HFFc6 (cell line): ENCODE measurements around the gene CDHR1. TPM values are rescaled to one million over a fixed set of nuclear protein-coding genes. Genes with fewer than 3 reads are reported as not detected.
"Not testable (repeated sequence)": the region's sequence is repeated elsewhere in the genome, so short reads cannot be mapped to it uniquely, and the experiment has no call there.

Experiments used
- DNase-seq: peaks from one replicate; pipeline ENCODE4 v3.0.0-alpha.2; 2018
- H3K27ac Mint-ChIP-seq: 2 replicates; pipeline ENCODE4 v1.8.0; 2020; ENCODE audit warnings: mild to moderate bottlenecking, mixed read lengths
- H3K27me3 Mint-ChIP-seq: 2 replicates; pipeline ENCODE4 v1.8.0; 2021; ENCODE audit warnings: mild to moderate bottlenecking, moderate library complexity, mixed read lengths; ENCODE audit not compliant: insufficient read depth
- H3K36me3 Mint-ChIP-seq: 2 replicates; pipeline ENCODE4 v1.8.0; 2021; ENCODE audit warnings: low read depth, mixed read lengths
- H3K4me1 Mint-ChIP-seq: 2 replicates; pipeline ENCODE4 v1.8.0; 2020; ENCODE audit warnings: low read depth, mixed read lengths
- H3K4me3 Mint-ChIP-seq: 2 replicates; pipeline ENCODE4 v1.8.0; 2020; ENCODE audit warnings: mild to moderate bottlenecking, moderate library complexity, mixed read lengths
- H3K9me3 Mint-ChIP-seq: 2 replicates; pipeline ENCODE4 v1.8.0; 2020; ENCODE audit warnings: mild to moderate bottlenecking, mixed read lengths
- CTCF ChIP-seq: fragments of 200-600 bp; sonication (generic); IDR thresholded peaks from 2 replicates; pipeline ENCODE4 v1.5.0; 2021; ENCODE audit warnings: antibody characterized with exemption, mild to moderate bottlenecking
- long read RNA-seq: library from polyadenylated mRNA; unstranded; transcript quantifications from one replicate; pipeline ENCODE4 v2.0.0, GENCODE V29; 2019
- total RNA-seq, 6 experiments: library from RNA; stranded (reverse); fragmentation: NEBNext Ultra II Directional; extraction: Animal tissue kit (Norgen Biotek cat#: 25700); gene quantifications; 2 replicates in 1 of 6; 3 replicates in 5 of 6; pipeline ENCODE4 v1.2.3, GENCODE V29; 2021

The CDHR1 gene
- not detected for total RNA-seq
- long read RNA-seq = 0 reads

DNA sequence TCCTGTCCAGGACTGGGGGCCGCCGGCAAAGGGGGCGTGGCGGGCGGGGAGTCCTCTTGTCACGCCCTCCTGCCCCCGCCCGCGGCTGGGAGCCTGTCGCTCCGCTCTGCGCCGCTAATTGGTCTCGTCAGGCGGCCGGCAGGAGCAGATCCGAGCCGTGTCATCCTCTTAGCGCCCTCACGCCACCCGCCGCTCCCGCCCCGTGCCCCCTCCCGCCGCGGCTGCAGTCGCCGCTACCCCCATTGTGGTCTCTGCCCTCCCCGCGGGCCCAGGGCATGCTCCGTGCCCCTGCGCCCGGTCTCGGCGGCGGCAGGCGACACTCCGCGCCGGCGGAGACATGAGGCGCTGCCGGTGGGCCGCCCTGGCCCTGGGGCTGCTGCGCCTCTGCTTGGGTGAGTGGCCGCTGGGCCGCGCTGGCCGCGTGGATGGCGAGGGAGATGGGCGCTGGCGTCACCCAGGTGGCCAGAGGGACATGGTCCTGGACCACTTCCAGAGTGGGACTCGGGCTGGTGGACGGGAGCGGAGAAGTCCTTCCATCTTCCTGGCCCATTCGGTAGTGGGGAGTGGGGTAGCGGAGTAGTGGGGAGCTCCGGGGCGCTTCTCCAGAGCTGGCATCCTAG lies at the start of gene CDHR1:
TSS of gene CDHR1 (plus strand) at position 114 of the 620 bp plus-strand sequence. CDS start at position 338, 224 bp downstream.
- H3K27me3 Mint-ChIP-seq = peaks cover 38% of the 10 kb centered on the region
- H3K36me3 Mint-ChIP-seq = no peaks in the 10 kb centered on the region
- no peak within 1 kb of the TSS for H3K27ac Mint-ChIP-seq
- no peaks in the 10 kb centered on the region for H3K9me3 Mint-ChIP-seq
- TF ChIP-seq CTCF = no peak
- H3K4me3 Mint-ChIP-seq = no peak within 1 kb of the TSS
- H3K4me1 Mint-ChIP-seq = no peaks in the 10 kb centered on the region
- DNase-seq = no peak

DNA sequence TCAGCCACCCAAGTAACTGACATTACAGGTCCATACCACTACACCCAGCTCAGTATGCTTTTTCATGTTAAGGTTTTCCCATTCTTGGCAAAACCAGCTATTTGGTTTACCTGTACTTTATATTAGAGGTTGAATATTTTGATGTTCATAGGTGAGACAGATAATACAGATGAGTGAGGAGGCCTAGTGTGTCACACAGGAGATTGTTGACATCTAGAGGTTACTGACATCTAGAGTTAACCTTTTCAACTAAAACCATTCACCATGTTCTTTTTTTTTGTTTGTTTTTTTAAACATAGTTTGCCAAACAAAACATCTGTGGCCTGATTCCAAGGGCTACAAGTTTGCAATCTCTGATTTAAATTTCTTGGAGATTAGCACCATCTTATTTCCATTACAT lies 47.0 kb upstream of the CDHR1 start:
- peaks cover 26% of the 10 kb centered on the region for H3K36me3 Mint-ChIP-seq
- H3K9me3 Mint-ChIP-seq = no peaks in the 10 kb centered on the region
- TF ChIP-seq CTCF = no peak
- H3K27ac Mint-ChIP-seq = no peak overlapping the region
- DNase-seq = no peak
- no peak overlapping the region for H3K4me3 Mint-ChIP-seq
- H3K4me1 Mint-ChIP-seq = no peaks in the 10 kb centered on the region
- no peaks in the 10 kb centered on the region for H3K27me3 Mint-ChIP-seq

- peak; percentile 34 for DNase-seq
- not testable (repeated sequence) for H3K4me1 Mint-ChIP-seq
- H3K36me3 Mint-ChIP-seq = peaks cover 25% of the 10 kb centered on the region
Measured at GRCh38 chr10:84148006-84148597, 46.2 kb upstream of the CDHR1 start.

GRCh38 chr10:84149854-84150253 lies 44.5 kb upstream of the CDHR1 start:
- no peaks in the 10 kb centered on the region for H3K27me3 Mint-ChIP-seq
- no peak for TF ChIP-seq CTCF
- H3K36me3 Mint-ChIP-seq = peaks cover 15% of the 10 kb centered on the region
- H3K27ac Mint-ChIP-seq = no peak overlapping the region
- no peak overlapping the region for H3K4me3 Mint-ChIP-seq
- no peaks in the 10 kb centered on the region for H3K9me3 Mint-ChIP-seq
- no peaks in the 10 kb centered on the region for H3K4me1 Mint-ChIP-seq
- no peak for DNase-seq

More at GRCh38 chr10:84148006-84148597, 46.2 kb upstream of the CDHR1 start:
- H3K27ac Mint-ChIP-seq, H3K4me3 Mint-ChIP-seq, H3K9me3 Mint-ChIP-seq, H3K27me3 Mint-ChIP-seq: not testable (repeated sequence)
- peak; percentile 85 for TF ChIP-seq CTCF

- Mint-ChIP-seq H3K27me3 (no peaks in the 10 kb centered on the region; the same call in 1 of the 2 replicates), H3K36me3 (peaks cover 18% of the 10 kb centered on the region), H3K27ac (no peak overlapping the region), H3K4me3 (no peak overlapping the region), H3K9me3 (no peaks in the 10 kb centered on the region), H3K4me1 (no peaks in the 10 kb centered on the region)
- DNase-seq = no peak
- TF ChIP-seq CTCF = no peak
Measured at GRCh38 chr10:84152769-84153168, 41.6 kb upstream of the CDHR1 start.
